Anterior cingulate cortex (tissue), 58 donors: Measurements from ENCODE around the gene UTP4.

Experiments
- DNase-seq, 58 donors: peaks; one replicate each; lab custom pipeline; 2025; lab: John Stamatoyannopoulos, UW

Gene UTP4

DNA sequence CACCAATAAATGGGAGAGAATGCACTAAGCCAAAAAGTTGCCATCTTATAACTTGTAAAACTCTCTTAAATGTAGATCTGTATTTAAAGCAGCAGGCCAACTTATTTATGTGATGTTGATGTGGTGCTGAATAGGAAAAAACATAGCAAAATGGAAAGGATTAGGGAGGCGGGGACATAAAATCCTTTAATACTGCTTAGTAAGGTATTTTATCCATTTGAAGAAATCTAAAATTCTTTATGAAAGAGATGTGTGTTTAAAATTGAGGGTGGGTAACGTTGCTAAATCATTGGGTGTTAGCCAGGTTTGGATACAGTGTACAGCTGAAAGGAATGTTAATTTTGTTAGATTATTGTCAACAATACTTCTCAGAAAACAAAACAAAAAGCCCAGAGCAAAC lies 68.8 kb downstream of the UTP4 start:
- no peak for DNase-seq

DNA sequence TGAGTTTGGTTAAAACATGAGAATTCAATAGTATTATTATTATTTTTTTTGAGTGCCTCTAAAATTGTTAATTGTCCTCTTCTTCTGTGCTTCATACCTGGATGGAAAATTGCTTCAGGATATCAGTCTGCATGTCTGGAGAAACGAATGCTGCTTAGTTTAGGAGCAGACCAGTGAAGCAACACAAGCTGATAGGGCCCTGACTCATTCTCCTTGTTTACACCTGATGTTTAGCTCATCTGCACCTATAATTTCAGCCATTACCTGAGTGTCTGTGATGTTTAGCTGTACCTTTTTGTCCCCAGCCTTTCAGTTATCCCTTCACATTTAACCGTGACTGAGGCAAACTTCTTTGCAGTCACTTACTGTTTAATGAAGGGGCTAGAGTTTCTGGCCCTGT lies 69.3 kb downstream of the UTP4 start:
- no peak for DNase-seq

DNA sequence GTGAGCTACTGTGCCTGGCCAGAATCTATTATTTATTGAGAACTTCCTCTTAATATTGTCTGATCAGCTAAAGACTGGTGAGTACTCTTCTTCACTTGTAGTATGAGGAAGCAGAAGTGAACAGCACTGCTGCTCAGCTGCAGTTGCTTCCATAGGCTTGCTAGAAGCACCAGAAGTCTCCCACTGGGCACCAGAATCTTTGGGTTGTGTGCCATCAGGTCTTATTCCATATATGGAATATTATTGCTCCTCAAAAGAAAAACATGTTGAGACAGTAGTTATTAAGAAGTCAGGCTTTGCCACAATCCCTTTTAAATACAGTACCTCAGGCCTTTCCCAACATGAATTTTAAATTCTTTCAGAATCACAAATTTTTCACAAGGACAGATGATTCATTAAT lies 71.7 kb downstream of the UTP4 start:
- DNase-seq, result no peak

DNA sequence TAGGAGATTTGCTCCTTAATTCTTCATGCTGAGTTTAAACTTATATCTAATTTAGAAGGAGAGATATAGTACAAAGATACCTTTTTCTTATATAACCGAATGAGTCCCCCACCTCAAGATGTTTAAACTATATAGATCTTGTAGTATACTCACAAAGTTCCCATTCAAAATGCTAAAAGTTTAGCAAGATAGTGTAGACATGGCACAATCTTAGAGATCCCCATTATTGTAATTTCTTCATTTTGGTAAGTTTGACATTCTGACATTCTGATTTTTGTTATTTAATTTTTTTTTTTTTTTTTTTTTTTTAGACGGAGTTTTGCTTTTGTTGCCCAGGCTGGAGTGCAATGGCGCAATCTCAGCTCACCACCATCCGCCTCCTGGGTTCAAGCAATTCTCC lies 77.3 kb downstream of the UTP4 start:
- DNase-seq, result no peak

DNA sequence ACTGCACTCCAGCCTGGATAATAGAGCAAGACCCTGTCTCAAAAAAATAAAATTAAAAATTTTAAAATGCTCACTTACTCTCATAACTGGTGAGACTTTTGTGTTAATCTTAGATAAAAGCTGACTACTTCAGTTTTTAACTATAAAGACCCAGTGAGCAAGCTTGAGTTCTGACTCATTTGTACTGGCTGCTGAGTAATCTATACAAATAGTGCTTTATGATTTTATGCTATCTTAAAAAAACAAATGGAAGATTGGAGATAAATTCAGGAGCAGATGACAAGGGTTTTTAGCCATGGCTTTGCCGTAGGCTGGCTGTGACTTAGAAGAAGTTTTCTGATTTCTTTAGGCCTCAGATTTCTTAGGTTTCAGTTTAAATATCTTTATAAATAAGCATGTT lies 85.0 kb downstream of the UTP4 start:
- DNase-seq, result no peak
